AG04450 (cell line): Measurements from ENCODE around the gene LYRM2. TPM values are rescaled to one million over a fixed set of nuclear protein-coding genes. Genes with fewer than 3 reads are reported as not detected.

ENCODE experiments used
- CTCF ChIA-PET: fragments of 300-600, 350-600 bp; formaldehyde crosslinking; extraction: SDS; loops from one replicate; lab custom pipeline; 2022; ENCODE audit warnings: antibody characterized with exemption, inconsistent platforms; lab: Charles Lee
- POLR2A ChIA-PET: fragments of 350-600 bp; formaldehyde crosslinking; extraction: SDS; loops from one replicate; lab custom pipeline; 2021; ENCODE audit warnings: antibody characterized with exemption, inconsistent platforms; lab: Yijun Ruan, JAX
- DNase-seq: peaks from one replicate; pipeline ENCODE4 v3.0.0-alpha.2; 2011; ENCODE audit warnings: low read depth, low spot score
- H3K27ac ChIP-seq: one replicate; pipeline ENCODE4 v1.5.1; 2012; ENCODE audit warnings: low read depth, low read length, control low read depth
- H3K27me3 ChIP-seq: one replicate; pipeline ENCODE4 v1.6.0; 2012; ENCODE audit warnings: low read length; ENCODE audit not compliant: control insufficient read depth, insufficient read depth
- H3K4me3 ChIP-seq: 2 replicates; pipeline ENCODE4 v1.5.1; 2011; ENCODE audit warnings: mild to moderate bottlenecking, low read depth, low read length, control low read depth
- H3K9me3 ChIP-seq: 2 replicates; pipeline ENCODE4 v1.5.1; 2012; ENCODE audit warnings: low read length; ENCODE audit not compliant: control insufficient read depth, insufficient read depth
- polyA plus RNA-seq: library from polyadenylated mRNA; depleted of rRNA; stranded (reverse); fragments of >200 nt; gene quantifications from 2 replicates; pipeline ENCODE4 v1.2.3, GENCODE V29; 2011
- TF ChIP-seq, protein P1 (sequence below): IDR thresholded peaks from 2 replicates; pipeline ENCODE4 v1.5.1; 2011; ENCODE audit warnings: low read depth, low read length, control low read depth, inconsistent platforms

The LYRM2 gene
- polyA plus RNA-seq, 1 experiment: 58.5 TPM

DNA sequence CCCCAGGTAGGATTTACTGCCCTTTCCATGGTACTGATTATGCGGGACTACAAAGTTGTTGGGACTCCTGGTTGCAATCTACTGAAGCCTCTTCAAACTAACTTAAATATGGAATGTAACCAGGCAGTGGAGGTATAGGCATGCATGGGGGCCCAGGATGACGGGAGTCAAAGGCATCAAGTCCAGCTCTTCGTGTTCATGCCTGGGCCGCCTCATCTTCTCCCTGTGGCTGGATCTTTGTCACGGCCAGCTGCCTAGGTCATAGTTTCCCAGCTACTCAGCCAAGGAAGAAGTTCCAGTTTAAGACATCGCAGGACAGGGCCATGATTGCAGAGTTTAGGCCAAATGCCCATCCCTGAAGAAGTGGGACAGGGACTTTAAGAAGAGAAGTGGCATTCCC is 20.5 kb downstream of the LYRM2 start:
- Histone ChIP-seq H3K4me3 (no peak overlapping the region), H3K9me3 (no peaks in the 10 kb centered on the region), H3K27me3 (peaks cover 3% of the 10 kb centered on the region), H3K27ac (no peak overlapping the region)
- no peak for DNase-seq
- TF ChIP-seq, protein P1, sequence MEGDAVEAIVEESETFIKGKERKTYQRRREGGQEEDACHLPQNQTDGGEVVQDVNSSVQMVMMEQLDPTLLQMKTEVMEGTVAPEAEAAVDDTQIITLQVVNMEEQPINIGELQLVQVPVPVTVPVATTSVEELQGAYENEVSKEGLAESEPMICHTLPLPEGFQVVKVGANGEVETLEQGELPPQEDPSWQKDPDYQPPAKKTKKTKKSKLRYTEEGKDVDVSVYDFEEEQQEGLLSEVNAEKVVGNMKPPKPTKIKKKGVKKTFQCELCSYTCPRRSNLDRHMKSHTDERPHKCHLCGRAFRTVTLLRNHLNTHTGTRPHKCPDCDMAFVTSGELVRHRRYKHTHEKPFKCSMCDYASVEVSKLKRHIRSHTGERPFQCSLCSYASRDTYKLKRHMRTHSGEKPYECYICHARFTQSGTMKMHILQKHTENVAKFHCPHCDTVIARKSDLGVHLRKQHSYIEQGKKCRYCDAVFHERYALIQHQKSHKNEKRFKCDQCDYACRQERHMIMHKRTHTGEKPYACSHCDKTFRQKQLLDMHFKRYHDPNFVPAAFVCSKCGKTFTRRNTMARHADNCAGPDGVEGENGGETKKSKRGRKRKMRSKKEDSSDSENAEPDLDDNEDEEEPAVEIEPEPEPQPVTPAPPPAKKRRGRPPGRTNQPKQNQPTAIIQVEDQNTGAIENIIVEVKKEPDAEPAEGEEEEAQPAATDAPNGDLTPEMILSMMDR: no peak
- ChIA-PET POLR2A (no interaction called here), CTCF (interaction anchor here (0.9 kb wide), 1 partner anchor 9 kb away, joined by 4 read pairs; no protein-coding TSS in a partner anchor)

DNA sequence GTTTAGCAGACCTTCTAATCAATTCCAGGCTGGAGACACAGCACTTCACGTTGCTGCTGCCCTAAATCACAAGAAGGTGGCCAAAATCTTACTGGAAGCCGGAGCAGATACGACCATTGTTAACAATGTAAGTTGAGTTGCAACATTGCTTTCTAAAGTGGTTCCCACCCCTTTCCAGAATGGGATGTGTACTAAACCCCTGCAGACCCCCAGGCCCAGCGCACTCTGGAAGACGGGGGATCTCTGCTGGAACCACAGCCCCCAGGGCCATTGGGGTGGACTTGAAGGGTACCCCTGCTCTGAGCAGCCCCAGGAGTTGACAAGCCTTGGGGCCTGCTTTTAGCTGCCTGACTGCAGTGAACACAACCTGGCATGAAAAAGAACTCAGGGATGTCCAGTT is 22.0 kb downstream of the LYRM2 start:
- ChIA-PET POLR2A (no interaction called here), CTCF (interaction anchor here (0.8 kb wide), 1 partner anchor 244 kb away, joined by 3 read pairs; no protein-coding TSS in a partner anchor)
- no peaks in the 10 kb centered on the region for H3K27me3 ChIP-seq
- H3K9me3 ChIP-seq: no peaks in the 10 kb centered on the region
- TF ChIP-seq, protein P1: no peak
- no peak overlapping the region for H3K4me3 ChIP-seq
- DNase-seq: no peak
- no peak overlapping the region for H3K27ac ChIP-seq

DNA sequence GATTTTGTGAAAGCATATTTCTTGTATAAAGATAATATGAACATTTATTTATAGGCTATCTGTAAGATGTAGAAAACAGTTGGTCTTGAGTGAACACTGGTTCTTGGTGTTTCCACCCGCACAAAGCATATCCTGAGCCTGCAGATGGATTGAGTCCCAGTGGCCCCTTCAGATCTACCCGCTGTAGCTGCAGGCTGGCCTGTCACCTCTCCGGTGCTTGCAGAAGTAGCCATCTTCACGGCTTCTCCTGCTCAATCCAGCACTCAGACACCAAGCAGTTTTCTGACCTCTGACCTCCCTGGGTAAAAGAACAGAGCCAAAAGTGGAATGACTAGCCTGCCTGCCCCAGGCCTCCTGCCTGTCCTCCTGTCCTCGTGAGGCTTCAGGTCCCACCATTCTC is 22.7 kb downstream of the LYRM2 start:
- ChIA-PET POLR2A (no interaction called here), CTCF (no interaction called here)
- Histone ChIP-seq H3K27me3 (no peaks in the 10 kb centered on the region), H3K4me3 (no peak overlapping the region), H3K27ac (no peak overlapping the region), H3K9me3 (no peaks in the 10 kb centered on the region)
- TF ChIP-seq, protein P1: no peak
- DNase-seq: no peak

DNA sequence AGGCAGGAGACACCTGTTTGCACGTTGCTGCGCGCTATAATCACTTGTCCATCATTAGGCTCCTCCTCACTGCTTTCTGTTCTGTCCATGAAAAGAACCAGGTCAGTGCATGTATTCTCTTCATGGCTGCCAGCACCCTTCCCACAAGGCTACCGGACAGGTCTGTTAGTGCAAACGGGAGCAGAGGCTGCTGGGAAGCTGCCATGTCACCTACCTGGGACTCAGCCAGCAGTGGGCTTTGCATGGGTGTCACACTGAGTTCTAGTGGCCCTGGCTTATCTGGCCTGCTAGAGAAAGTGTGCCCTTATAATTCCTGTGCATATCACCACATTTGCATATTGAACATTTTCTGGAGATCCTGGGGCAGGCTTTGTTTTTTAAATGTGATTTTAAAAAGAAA is 24.8 kb downstream of the LYRM2 start:
- Histone ChIP-seq H3K4me3 (no peak overlapping the region), H3K27me3 (no peaks in the 10 kb centered on the region), H3K27ac (no peak overlapping the region), H3K9me3 (no peaks in the 10 kb centered on the region)
- no peak for DNase-seq
- ChIA-PET POLR2A (no interaction called here), CTCF (interaction anchor here (1.8 kb wide), 1 partner anchor 241 kb away, joined by 6 read pairs; no protein-coding TSS in a partner anchor)
- TF ChIP-seq, protein P1: no peak

DNA sequence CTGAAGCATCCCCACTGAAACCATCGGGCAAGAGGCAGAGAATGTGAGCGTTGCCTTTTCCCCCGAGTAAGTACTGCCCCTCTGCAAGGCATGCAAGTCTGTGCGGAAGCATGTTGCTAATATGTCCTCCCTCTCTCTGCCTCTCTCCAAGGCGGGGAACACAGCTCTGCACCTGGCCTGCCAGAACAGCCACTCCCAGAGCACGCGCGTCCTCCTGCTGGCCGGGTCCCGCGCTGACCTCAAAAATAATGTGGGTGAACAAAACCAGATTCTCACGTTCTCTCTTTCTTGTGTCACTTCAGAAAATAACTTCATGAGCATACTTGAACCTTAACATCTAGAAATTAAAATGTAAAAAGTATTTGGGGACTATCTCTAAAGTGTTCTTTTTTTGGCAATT is 26.4 kb downstream of the LYRM2 start:
- ChIA-PET POLR2A (no interaction called here), CTCF (interaction anchor here (1.8 kb wide), 1 partner anchor 240 kb away, joined by 6 read pairs; no protein-coding TSS in a partner anchor)
- TF ChIP-seq, protein P1: no peak
- H3K27me3 ChIP-seq: no peaks in the 10 kb centered on the region
- H3K27ac ChIP-seq: no peak overlapping the region
- DNase-seq: no peak
- no peak overlapping the region for H3K4me3 ChIP-seq
- H3K9me3 ChIP-seq: no peaks in the 10 kb centered on the region
